ENCODE results near the gene IDH3A. TPM values are rescaled to one million over a fixed set of nuclear protein-coding genes. Genes with fewer than 3 reads are reported as not detected.
"Not testable (repeated sequence)": the region's sequence is repeated elsewhere in the genome, so short reads cannot be mapped to it uniquely, and the experiment has no call there.

The IDH3A gene
- total RNA-seq, 1 donor from 2014 or later, result 19.3 TPM

DNA sequence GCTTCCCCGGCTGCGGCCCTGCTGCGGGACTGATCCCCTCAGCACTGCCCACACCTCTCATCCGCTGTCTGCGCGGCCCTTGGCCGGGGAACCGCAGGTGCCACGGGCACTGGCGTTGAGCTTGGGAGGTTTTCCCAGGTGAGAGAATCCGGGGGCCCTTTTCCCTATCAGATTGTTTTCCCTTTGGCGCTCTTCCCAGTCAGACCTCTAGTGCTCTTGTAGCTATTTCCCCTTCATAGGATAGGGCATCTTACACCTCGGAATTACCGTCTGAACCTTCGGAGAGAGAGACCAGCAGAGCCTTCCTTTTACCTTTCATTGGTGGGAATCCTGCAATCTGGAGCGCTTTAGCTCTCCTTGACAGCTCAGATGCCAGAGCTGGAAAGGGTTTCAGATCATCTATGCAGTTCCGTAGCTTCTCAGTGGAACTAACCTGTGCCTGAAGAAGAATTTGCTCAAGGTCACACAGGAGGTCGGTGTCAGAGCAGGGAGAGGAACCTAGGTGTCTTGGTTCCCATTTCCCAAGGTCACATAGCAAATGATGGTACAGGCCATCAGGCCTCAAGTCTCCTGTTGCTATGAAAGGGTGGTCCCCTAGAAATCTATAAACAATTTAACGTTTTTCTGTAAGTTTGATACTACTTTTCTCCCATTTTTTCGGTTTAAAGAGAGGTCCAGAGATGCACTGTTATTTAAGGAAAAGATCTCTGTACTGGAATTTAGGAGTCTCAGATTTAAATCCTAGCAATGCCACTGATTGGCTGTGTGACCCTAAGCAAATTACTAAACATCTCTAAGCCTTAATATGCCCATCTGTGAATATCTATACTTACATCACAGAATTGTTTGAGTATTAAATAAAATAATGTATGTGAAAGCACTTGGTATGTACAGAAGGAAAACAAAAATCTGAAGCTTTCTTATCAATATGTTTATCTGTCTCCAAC lies 916 bp downstream of the IDH3A start:
- no peaks in the 10 kb centered on the region for H3K4me1 ChIP-seq
- H4K20me1 ChIP-seq (ENCODE audit: low read depth), result peaks cover 12% of the 10 kb centered on the region
- peaks cover 8% of the 10 kb centered on the region for H3F3A ChIP-seq (ENCODE audit: low read depth)
- no peak overlapping the region for H3K27ac ChIP-seq
- H3K27me3 Mint-ChIP-seq (ENCODE audit: insufficient read depth, low read depth), result peaks cover 2% of the 10 kb centered on the region
- no peak overlapping the region for H3K27ac Mint-ChIP-seq
- H3K79me2 ChIP-seq (ENCODE audit: low read depth), result no peaks in the 10 kb centered on the region
- peaks cover 19% of the 10 kb centered on the region for H3K27me3 ChIP-seq
- no peaks in the 10 kb centered on the region for H3K36me3 ChIP-seq
- no peaks in the 10 kb centered on the region for H3K9me3 Mint-ChIP-seq
- peak overlapping the region; percentile 90 for H3K4me2 ChIP-seq
- peak overlapping the region; percentile 93 for H3K4me3 ChIP-seq
- H3K4me1 Mint-ChIP-seq, result peaks cover 23% of the 10 kb centered on the region
- peaks cover 4% of the 10 kb centered on the region for H3K36me3 Mint-ChIP-seq
- H2AFZ ChIP-seq (replicated peaks), result peak overlapping the region; percentile 88
- no peak overlapping the region for H3K9ac ChIP-seq
- TF ChIP-seq EZH2phosphoT487 (IDR thresholded peaks at IDR 0.05) (no peak), EZH2 (IDR thresholded peaks at IDR 0.05) (peak; percentile 16)
- no peaks in the 10 kb centered on the region for H3K9me3 ChIP-seq (ENCODE audit: low read depth)
- DNase-seq (ENCODE audit: low spot score), result peak; percentile 54
- H3K4me3 Mint-ChIP-seq, result peak overlapping the region; percentile 91

DNA sequence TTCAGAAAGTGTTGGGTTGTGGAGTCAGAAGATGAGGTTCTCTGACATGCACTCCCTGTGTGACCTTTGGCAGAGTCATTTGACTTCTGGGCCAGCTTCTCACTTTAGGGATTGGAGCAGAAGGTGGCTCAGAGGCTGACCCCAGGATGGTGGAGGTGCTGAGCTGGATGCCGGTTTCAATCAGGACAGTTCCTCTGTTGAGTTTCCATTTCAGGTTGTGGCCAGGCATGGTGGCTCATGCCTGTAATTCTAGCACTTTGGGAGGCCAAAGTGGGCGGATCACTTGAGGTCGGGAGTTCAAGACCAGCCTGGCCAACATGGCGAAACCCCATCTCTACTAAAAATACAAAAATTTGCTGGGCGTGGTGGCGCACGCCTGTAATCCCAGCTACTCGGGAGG lies 1.9 kb downstream of the IDH3A start:
- not testable (repeated sequence) for DNase-seq (ENCODE audit: low spot score); H2AFZ ChIP-seq (replicated peaks); H3K27me3 Mint-ChIP-seq (ENCODE audit: insufficient read depth, low read depth); H3K4me2 ChIP-seq; H3K36me3 ChIP-seq; H3K9me3 Mint-ChIP-seq; H3K4me3 ChIP-seq; H3K9me3 ChIP-seq (ENCODE audit: low read depth); H3K4me1 ChIP-seq; H3K79me2 ChIP-seq (ENCODE audit: low read depth); H3K27ac ChIP-seq; H3K27ac Mint-ChIP-seq; H3K9ac ChIP-seq; H3K36me3 Mint-ChIP-seq
- Mint-ChIP-seq H3K4me1 (peaks cover 23% of the 10 kb centered on the region), H3K4me3 (peak overlapping the region; percentile 91)
- Histone ChIP-seq H3F3A (ENCODE audit: low read depth) (peaks cover 13% of the 10 kb centered on the region), H3K27me3 (peaks cover 19% of the 10 kb centered on the region), H4K20me1 (ENCODE audit: low read depth) (peaks cover 12% of the 10 kb centered on the region)

DNA sequence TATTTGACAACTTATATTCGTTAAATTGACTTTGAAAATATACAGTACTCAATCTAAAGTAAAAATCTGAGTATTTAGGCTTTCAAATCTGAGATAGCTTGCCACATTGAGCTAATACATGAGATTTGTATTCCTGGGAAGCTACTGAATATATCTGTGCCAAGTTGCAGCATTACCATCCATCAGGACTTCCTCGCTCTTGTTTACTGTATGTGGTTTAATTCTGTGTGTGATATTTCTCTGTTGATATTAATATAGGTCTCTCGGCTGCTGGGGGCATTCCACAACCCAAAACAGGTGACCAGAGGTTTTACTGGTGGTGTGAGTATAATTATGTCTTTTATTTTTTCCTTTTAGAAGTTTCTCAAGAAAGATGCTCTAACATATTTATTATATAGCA lies 5.8 kb downstream of the IDH3A start:
- Histone ChIP-seq H4K20me1 (ENCODE audit: low read depth) (peaks cover 8% of the 10 kb centered on the region), H2AFZ (replicated peaks) (no peak overlapping the region), H3K27ac (no peak overlapping the region), H3F3A (ENCODE audit: low read depth) (peaks cover 10% of the 10 kb centered on the region), H3K27me3 (peaks cover 13% of the 10 kb centered on the region), H3K9me3 (ENCODE audit: low read depth) (no peaks in the 10 kb centered on the region), H3K9ac (no peak overlapping the region), H3K4me2 (no peak overlapping the region), H3K4me3 (no peak overlapping the region), H3K36me3 (no peaks in the 10 kb centered on the region), H3K4me1 (no peaks in the 10 kb centered on the region), H3K79me2 (ENCODE audit: low read depth) (no peaks in the 10 kb centered on the region)
- H3K4me3 Mint-ChIP-seq, result no peak overlapping the region
- H3K4me1 Mint-ChIP-seq, result peaks cover 10% of the 10 kb centered on the region
- TF ChIP-seq, protein P1, sequence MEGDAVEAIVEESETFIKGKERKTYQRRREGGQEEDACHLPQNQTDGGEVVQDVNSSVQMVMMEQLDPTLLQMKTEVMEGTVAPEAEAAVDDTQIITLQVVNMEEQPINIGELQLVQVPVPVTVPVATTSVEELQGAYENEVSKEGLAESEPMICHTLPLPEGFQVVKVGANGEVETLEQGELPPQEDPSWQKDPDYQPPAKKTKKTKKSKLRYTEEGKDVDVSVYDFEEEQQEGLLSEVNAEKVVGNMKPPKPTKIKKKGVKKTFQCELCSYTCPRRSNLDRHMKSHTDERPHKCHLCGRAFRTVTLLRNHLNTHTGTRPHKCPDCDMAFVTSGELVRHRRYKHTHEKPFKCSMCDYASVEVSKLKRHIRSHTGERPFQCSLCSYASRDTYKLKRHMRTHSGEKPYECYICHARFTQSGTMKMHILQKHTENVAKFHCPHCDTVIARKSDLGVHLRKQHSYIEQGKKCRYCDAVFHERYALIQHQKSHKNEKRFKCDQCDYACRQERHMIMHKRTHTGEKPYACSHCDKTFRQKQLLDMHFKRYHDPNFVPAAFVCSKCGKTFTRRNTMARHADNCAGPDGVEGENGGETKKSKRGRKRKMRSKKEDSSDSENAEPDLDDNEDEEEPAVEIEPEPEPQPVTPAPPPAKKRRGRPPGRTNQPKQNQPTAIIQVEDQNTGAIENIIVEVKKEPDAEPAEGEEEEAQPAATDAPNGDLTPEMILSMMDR (IDR thresholded peaks at IDR 0.05), result no peak
- TF ChIP-seq EZH2 (IDR thresholded peaks at IDR 0.05), result no peak
- no peak for TF ChIP-seq EZH2phosphoT487 (IDR thresholded peaks at IDR 0.05)
- no peaks in the 10 kb centered on the region for H3K27me3 Mint-ChIP-seq (ENCODE audit: insufficient read depth, low read depth)
- H3K9me3 Mint-ChIP-seq, result no peaks in the 10 kb centered on the region
- no peak for DNase-seq (ENCODE audit: low spot score)
- no peak overlapping the region for H3K27ac Mint-ChIP-seq
- peaks cover 4% of the 10 kb centered on the region for H3K36me3 Mint-ChIP-seq

DNA sequence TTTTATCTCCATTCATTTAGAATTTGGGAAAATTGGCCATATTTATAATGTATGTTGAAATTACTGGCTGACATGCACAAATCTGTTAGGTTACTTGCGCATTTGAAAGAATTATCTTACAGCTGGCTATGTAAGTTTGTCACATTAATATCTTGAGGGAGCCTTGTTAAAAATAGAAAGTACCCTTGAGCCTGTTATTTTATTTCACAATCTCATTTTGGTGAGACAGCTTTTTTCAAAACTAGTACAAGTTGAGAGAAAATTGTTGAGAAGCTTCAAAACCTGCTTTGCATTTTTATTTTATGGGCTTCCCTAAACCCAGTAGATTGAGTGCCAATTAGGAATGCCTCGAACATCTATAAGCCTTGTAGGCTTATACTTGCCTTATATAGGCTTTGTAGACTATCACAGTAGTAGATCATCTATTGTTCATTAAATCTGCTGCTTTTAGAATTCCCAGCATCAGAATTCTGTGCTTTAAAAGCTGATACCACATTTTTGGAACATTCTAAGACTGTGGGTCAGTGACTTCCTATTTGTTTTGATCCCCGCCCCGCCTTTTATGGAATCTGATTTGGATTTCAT lies 6.3 kb downstream of the IDH3A start:
- no peaks in the 10 kb centered on the region for H3K4me1 ChIP-seq
- H3K27ac ChIP-seq, result no peak overlapping the region
- no peaks in the 10 kb centered on the region for H3K79me2 ChIP-seq (ENCODE audit: low read depth)
- H2AFZ ChIP-seq (replicated peaks), result no peak overlapping the region
- H3K4me1 Mint-ChIP-seq, result peaks cover 5% of the 10 kb centered on the region
- peaks cover 4% of the 10 kb centered on the region for H3K36me3 Mint-ChIP-seq
- peak overlapping the region; percentile 16 for H3K9ac ChIP-seq
- no peak for TF ChIP-seq EZH2phosphoT487 (IDR thresholded peaks at IDR 0.05)
- no peak for TF ChIP-seq EZH2 (IDR thresholded peaks at IDR 0.05)
- TF ChIP-seq, protein P1 (IDR thresholded peaks at IDR 0.05), result no peak
- H3K27ac Mint-ChIP-seq, result no peak overlapping the region
- peaks cover 5% of the 10 kb centered on the region for H3F3A ChIP-seq (ENCODE audit: low read depth)
- DNase-seq (ENCODE audit: low spot score), result no peak
- no peak overlapping the region for H3K4me3 Mint-ChIP-seq
- no peaks in the 10 kb centered on the region for H3K27me3 Mint-ChIP-seq (ENCODE audit: insufficient read depth, low read depth)
- H3K9me3 Mint-ChIP-seq, result no peaks in the 10 kb centered on the region
- no peak overlapping the region for H3K4me3 ChIP-seq
- peaks cover 3% of the 10 kb centered on the region for H4K20me1 ChIP-seq (ENCODE audit: low read depth)
- no peak overlapping the region for H3K4me2 ChIP-seq
- H3K36me3 ChIP-seq, result no peaks in the 10 kb centered on the region
- H3K27me3 ChIP-seq, result peaks cover 8% of the 10 kb centered on the region
- no peaks in the 10 kb centered on the region for H3K9me3 ChIP-seq (ENCODE audit: low read depth)

Data from neural progenitor cell (in vitro differentiated cells).